HG02763 (cell line): Measurements from ENCODE around the gene SH2D4B.

Experiments
- ATAC-seq: cut with Tn5 transposase; IDR thresholded peaks from one replicate; pipeline ENCODE4 v1.9.1; 2021; ENCODE audit warnings: mild to moderate bottlenecking, moderate library complexity; ENCODE audit not compliant: unreplicated experiment

The SH2D4B gene

DNA sequence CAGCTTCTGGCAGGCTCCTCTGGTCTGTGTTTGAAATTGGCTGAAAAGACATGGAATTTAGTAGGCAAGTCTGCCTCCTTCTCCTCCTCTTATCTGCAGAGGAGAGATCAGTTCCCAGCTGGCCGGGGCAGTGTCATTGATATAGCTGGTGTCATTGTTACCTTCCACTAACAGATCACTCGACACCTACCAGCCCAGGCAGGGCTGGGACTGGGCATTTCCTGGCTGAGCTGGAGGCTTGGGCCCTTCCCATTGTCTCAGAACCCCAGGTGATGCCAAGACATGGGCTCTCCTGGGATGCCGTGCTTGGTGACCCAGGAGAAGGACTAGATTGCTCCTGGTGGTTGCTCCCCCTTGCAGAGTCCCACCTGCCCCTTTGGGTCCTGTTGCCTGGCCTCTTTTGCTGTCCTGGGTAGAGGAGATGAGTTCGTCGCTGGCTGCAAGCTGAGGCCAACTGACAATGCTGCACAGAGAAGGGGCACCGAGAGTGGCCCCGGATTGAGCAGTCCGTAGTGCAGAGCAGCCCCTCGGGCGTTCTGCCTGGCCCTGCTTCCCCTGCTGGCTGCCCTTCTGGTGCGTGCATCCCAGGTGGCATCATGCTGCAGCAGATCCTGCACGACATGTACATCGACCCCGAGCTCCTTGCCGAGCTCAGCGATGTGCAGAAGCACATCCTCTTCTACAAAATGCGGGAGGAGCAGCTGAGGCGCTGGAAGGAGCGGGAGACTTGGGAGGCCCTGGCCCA, at the start of gene SH2D4B:
Gene SH2D4B (plus strand): TSS at position 167 of the 745 bp plus-strand sequence. CDS start 430 bp downstream, at position 597.
- no peak for ATAC-seq

DNA sequence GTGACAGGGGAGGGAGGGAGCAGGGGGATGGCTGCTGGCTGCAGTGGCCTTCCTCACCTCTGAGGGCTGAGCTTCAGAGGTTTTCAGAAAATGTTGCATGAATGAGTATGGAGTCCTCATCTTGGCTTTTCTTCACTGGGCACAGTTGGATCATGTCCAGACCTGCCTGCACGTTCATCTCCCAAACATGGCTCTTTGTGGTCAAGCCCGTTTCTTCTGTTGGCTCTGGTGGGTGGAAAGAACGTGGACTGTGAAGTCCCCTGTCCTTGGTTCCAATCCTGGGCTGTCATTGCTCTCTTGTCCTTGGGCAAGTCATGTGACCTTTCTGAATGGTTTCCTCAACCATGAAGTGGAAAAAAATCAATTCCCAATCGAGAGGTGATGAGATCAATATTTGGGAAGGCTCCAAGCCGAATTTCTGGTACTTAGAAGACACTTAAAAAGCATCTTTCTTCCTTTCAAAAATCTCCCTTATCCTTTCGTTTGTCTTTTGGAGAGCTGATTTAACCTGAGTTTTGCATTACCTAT, 49.1 kb upstream of the SH2D4B start:
- no peak for ATAC-seq

DNA sequence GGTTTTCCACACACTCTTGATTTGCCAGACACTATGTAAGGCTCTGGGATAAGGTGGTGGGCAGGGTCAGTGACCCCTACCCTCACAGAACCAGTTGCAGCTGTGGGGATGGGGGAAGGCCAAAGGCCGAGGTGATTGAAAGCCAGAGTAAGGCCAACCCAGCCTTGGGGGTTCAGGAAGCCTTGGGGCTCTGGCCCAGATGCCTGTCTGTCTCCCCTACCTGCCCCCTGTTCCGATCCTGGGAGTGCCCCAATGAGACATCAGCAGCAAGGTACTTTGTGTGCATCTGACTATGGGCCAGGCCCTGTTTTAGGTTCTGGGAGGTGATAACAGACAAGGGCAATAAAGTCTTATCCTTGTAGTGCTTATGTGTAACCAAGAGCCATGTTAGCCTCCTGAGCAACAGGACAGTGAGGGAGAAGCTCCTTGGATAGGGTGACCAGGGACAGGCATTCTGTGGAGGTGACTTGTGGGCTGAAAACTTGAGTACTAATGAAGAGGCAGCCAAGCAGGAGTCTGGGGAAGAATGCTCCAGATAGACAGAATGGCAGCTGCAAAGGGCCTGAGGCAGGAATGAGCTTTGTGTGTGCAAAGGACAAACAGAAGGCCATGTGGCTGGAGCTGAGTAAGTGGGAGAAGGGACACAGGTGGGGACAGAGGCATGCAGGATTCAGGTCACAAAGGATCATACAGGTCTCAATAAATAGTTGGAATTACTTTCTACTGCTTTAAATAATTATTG, 48.2 kb upstream of the SH2D4B start:
- ATAC-seq, result no peak

DNA sequence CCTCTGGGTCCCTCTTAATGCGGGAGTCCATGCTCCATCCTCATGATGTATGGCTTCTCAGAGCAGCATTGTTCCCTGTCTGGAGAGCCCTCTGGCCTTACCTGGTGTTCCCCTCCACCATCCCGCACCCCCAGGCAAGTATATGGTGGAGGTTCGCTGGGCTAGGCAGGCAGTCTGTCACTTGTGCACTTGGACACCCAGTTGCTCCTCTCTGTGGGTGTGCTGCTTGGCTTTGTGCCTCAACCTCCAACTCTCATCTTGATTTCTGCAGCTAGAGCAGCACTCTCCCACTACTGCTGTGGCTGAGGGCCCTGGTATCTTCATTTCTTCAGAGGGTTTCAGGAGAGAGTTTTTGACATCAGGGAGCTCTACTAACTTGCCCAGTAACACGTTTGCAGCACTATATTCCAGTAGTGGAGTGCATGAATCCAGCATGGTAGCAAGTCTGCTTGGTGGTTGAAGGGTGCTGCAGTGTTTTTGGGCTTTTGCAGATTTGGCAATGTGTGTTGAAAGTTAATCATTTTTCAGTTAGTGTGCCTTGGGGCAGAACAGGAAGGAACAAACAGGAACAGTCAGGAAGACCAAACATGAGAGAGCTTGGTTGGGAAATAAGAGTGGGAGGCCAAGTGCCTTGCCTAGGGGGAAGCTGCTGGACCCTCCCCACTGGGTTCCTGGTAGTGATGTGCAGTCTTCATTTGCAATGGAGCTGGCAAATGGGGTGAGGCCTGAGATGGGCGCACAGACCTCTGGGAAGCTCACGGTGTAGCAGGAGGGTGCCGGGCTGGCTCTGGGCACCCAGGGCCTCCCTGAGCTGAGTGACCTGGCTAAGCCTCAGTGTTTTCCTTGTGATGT, 46.2 kb upstream of the SH2D4B start:
- ATAC-seq, result no peak

DNA sequence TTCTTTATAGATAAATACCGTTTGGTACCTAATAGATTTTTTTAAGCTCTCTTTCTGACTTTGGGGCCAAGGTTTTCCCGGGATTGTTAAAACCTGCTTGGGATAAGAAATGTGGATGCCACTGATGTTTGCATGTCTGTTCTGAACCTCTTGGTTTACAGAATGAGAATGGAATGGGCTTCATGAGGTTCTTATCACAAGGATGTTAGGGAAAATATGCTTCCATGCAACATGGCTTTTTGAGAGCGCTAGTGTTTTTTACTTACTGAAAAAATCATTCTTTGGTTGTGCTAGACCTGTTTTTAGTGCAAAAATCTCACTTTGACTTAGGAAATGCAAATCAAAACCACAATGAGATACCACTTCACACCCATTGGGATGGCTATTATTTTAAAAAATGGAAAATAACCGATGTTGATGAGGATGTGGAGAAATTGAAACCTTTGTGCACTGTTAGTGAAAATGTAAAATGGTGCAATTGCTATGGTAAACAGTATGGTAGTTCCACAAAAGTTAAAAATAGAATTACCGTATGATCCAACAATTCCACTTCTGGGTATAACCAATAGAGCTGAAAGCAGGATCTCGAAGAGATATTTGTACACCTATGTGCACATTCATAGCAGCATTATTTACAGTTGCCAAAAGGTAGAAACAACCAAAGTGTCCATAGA, 44.7 kb upstream of the SH2D4B start:
- peak; percentile 34 for ATAC-seq

DNA sequence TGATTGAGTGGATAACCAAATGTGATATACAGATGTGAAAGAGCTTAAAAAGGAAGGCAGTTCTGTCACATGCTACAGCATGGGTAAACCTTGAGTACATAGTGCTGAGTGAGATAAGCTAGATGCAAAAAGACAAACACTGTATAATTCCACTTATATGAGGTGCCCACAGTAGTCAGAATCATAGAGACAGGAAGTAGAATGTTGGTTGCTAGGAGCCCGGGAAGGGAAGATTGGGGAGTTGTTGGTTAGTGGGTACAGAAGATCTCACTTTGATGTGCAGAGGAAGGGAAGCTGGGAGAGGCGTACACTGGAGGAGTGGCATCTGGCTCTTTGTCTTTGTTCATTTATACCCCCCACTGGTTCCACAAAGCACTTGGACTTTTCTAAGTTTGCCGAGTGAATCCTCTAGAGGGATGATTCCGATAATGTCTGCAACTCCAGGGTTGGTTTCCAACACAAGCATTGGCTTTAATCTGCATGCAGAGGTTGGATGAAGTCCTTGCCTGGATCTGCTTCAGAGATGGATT, 44.1 kb upstream of the SH2D4B start:
- peak; percentile 46 for ATAC-seq

DNA sequence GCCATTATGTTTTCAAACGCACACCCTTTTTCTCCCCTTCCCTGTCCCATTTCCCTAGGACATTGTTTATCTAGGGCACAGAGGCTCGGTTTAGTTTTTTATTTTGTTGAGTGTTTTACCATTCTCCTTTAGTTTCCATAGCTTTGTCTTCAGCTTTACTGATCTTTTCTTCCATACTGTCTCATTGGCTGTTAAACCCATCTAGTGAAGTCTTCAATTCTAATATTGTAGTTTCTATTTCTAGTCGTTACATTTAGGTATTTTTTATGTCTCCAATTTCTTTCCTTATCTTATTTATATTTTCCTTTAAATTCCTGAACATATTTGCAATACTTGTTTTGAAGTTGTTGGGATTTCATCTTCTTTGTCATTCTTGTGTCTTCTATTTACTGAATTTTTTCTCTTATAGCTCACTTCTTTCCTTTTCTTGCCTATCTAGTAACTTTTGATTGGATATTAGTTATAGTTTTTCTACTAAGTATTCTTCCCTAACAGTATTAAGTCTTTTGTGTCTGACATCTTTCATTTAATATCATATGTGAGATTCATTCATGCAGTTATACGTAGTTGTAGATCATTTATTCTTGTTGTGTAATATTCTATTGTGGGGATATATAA, 41.0 kb upstream of the SH2D4B start:
- no peak for ATAC-seq

DNA sequence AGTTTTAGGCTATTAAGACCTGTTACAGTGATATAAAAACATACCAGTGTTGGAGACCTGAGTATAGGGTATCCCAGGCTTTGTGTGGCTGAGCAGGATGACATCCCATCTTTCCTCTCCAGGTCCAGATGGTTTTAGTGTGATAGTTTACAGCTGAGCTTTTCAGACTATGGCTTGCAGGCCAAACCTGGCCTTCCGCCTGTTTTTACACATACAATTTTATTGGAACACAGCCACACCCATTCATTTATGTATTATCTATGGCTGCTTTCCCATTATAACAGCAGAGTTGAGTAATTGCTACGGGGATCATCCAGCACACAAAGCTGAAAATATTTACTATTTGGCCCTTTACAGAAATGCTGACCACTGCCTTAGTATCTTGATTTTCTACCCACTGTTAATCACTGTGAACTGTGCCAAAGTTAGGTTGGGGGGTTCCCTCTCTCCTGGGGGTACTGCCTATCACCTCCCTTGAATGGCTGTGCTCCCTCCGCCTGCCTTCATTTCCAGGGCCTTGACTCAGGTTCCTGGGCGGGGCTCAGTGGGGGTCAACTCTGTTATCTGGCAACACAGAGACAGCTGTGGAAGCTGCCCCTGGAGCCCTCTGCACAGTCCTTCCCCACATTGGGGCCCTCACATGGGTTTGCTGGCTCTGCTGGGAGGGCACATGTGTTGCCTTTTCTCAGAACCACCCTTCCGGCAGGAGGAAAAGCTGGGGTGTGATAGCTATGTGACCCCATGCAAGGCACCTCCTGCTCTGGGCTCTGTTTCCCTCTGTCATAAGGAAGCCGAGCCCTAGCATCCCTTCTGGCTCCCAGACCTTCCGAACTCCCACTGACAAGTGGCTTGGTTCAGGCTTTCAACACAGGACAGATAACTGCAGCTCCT, 40.3 kb upstream of the SH2D4B start:
- ATAC-seq, result no peak

DNA sequence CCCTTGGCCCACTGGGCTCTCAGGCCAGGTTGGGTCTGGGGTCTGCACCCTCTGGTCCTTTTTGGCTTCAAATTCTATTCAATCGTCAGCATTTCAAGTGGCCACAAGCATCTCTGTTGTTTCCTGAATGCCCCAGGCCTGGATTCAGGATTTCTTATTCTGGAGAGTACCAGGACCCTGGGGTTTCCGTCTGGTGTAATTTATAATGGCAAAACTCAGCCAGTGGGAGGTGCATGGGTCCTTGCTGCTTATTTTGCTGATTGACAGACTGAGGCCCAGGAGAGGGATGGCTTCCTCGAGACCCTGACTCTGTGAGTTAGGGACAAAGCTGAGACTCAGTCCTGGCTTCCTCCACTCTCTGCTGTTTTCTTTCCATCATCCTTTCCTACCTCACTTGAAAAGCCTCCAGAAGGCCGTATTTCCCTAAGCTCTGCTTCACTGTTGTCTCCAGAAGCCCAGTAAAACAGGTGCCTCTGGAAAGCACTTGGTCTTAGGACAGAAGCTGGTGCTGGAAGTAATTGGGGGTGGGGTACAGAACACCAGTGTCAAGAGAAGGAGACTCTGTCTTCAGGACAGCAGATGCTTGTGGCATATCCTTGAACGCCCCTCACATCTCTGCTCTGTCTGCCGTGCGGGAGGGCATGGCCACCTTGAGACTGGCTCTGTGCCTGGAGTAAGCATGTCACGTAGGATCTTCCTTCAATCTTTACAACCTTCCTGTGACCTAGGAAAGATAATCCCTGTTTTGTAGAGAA, 39.4 kb upstream of the SH2D4B start:
- ATAC-seq, result no peak

DNA sequence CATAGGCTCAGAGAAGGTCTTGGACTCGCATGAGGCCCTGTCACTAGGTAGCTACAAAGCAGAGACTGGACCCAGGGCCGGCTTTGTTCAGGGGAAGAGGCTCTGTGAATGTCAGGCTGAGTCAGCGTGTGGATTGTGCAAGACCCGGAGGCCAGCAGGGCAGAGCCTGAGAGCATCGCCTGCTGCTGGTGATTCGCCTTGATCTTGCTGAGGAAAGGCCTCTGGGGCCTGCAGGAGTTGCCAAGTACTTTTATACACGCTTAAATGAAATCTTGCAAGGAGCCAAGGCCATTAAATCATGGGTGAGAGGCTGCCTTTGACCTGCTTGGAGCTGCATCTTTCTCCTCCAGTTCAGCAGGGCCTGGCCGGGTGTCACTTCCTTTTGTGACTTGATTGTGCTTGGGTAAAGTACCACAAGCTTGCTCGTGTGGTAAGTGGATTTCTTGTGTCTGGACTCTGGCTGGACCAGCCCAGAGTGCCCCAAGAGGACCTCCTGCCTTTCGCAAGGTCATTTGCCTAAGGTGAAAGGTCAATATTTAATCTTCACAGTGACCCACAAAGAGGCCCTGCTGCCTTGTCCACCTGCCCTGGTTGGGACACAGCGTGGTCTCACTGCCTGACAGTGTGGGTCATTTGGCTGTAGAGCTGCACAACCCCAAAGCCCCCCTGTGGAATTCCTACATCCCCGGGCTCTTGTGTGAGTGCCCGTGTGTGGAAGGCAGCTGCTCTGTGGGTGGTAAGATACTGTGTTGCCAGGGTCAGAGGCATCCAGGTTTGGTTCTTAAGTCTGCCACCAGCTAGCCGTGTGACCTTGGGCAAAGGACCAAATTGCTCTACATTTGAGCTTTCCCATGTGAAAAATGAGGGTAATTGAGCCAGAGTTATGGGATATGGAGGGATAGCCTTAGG, 38.6 kb upstream of the SH2D4B start:
- no peak for ATAC-seq

DNA sequence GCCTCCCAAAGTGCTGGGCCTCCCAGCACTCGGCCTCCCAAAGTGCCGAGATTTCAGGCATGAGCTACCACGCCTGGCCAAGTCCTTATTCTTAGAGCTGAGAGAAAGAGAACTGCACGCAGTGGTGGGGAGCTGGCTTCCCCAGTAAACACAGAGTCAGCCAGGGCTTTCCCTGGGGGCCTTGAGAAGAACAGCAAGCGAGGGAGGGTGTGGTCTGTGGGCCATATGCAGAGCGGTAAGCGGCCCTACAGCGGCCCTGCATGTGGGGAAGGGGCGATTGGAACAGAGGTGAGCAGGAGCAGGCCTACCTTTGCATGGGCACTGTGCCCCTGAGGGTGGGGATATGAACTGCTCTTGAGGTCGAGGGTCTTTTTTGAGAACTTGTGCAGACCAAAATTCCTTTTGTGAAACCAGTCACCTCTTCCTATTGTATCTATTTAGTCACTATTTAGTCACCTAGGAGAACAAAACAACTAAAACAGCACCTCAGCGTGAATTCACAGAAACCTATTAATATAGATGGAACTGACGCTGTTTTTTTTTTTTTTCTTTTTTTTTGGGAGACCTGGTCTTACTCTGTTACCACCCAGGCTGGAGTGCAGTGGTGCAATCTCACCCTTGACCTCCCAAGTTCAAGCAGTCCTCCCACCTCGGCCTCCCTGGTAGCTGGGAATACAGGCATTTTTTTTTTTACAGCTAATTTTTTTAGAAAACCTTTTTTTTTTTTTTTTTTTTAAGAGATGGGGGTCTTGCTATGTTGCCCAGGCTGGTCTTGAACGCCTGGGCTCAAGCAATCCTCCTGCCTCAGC, 36.9 kb upstream of the SH2D4B start:
- peak; percentile 55 for ATAC-seq

DNA sequence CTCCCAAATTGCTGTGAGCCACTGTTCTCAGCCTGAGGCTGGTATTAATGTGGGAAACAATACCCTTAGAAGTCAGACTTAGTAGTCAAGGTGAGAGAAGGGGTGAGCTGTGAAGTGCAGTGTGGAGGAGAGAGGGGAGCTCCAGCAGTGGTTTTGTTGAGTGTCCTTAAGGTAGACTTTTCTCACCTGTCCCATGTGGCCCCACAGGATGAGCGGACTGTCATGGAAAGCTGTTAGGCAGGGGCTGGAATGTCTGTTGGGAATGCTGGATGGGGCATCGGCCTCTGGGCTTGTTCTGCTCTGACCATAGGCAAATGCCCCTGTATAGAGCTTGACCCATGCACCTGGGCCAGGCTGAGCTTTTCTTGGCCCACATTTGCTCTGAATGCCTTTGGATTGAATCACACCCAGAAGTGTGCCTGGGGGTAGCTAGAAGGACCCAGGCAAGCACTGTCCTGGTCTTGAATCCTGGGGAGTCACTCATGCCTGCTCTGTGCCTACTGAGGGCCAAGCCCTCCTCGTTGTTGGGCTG, 36.3 kb upstream of the SH2D4B start:
- no peak for ATAC-seq

DNA sequence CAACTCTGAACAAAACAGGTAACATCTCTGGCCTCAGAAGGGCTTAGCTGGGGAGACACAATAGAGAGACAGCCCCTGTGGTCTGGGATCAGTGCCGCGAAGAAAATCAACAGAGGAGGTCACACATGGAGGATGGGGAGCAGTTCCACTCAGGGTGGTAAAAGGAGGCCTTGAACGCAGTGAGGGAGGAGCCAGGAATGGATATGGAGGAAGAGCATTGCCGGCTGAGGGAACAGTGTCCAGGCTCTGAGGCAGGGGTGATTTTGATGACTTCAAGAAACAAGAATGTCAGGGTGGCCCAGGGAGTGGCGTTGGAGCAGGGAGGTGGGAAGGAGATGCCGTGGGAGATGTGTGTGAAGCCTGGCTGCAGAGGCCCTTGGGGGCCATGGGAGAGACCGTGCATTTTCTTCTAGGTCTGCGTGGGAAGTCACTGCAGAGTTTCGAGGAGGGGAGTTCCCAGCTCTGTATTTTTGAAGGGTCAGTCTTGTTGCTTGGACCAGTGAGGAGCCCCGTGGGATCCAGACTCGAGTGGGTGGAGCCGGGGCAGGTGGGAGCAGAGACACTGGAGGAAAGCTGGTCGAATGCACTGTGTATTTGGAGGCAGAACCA, 35.7 kb upstream of the SH2D4B start:
- no peak for ATAC-seq

DNA sequence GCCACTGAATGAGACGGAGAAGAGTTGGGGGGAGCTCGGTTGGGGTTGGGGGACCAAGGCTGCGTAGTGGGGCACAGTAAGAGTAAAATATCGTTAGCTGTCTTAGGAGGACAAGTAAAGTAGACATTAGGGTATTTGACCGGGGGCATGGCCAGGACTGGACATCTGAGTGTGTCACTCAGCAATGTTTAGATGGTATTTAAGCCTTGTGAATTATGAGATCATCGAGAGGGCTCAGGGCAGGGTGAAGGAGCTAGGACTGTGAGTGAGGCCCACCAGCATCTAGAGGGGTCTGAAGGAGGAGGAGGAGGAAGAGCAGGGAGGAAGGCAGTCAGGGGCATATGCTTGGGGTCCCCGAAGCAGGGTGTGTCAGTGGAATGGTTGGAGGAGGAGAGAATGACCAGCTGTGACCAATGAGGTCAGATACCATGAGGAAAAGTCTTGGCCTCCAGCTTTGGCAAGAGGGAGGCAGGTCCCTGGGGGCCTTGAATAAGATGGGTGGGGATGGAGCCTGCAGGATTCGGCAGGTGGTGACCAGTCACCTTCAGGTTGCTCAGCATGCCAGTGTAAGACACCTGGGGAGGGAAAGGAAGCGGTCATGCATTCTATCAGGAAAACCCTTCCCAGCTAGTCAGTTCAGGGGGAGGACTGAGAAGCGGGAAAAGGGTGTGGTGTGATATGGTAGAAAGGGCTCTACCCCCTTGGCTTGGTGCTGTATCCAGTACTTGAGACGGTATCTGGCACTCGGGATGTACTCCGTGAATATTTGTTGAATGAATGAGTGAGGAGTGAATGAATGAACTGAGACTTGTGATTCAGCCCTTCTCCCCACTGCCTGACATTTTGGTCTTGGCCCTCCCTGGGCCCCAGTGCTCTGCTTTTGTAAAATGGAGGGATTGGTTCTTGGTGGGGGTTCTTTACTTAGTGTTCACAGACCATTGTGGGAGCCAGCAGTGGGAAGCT, 34.8 kb upstream of the SH2D4B start:
- no peak for ATAC-seq
